Keratinocyte (primary cell): ENCODE data around the gene CLCN5.

Experiments used
- EZH2 ChIP-seq: IDR thresholded peaks from one replicate; pipeline ENCODE4 v1.6.1; 2012; ENCODE audit warnings: inconsistent platforms, mild to moderate bottlenecking, low read length, moderate library complexity
- TF ChIP-seq, protein P1 (sequence below), 3 experiments: IDR thresholded peaks in 1 of 3; conservative IDR thresholded peaks in 1 of 3; optimal IDR thresholded peaks in 1 of 3; 2 replicates in 2 of 3; 3 replicates in 1 of 3; pipeline versions ENCODE3 to v1.5.1; 2011; ENCODE audit warnings: low read length in 3 of 3, mild to moderate bottlenecking in 3 of 3, moderate library complexity in 2 of 3, control low read depth in 1 of 3, inconsistent platforms in 1 of 3; ENCODE audit not compliant: insufficient read depth in 2 of 3; ENCODE audit errors: extremely low read depth in 1 of 3

DNA sequence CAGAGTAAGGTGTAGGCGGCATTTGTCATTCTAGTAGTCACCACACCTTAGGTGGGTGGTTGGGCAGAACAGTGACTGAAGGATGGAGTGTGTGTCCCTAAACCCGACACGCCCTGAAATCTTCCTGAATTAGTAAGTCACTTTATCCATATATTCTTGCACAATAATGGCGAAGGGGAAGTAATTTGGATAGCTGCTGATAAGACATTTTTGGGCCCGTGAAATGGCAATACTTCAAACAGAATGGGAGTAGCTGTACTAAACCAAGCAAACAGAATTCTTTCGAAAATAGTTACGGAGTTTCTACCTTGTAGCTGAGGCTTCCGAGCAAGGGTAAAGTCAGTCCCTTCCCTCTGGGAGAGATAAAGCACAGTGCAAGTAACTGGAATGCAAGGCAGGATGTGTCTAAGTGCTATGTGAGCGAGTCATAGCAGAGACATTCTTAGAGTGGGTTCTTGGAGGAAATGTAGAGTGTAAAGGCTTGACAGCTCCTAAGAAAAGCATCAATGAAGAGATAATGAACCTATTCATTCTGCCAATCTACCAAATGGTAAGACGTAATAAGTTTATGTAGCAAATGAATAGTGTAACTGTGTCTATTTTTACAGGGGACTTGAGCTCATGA is 72.8 kb downstream of the CLCN5 start:
- TF ChIP-seq, protein P1, sequence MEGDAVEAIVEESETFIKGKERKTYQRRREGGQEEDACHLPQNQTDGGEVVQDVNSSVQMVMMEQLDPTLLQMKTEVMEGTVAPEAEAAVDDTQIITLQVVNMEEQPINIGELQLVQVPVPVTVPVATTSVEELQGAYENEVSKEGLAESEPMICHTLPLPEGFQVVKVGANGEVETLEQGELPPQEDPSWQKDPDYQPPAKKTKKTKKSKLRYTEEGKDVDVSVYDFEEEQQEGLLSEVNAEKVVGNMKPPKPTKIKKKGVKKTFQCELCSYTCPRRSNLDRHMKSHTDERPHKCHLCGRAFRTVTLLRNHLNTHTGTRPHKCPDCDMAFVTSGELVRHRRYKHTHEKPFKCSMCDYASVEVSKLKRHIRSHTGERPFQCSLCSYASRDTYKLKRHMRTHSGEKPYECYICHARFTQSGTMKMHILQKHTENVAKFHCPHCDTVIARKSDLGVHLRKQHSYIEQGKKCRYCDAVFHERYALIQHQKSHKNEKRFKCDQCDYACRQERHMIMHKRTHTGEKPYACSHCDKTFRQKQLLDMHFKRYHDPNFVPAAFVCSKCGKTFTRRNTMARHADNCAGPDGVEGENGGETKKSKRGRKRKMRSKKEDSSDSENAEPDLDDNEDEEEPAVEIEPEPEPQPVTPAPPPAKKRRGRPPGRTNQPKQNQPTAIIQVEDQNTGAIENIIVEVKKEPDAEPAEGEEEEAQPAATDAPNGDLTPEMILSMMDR (optimal IDR thresholded peaks at IDR 0.05 in 1 of 3, IDR thresholded peaks at IDR 0.05 in 1 of 3, conservative IDR thresholded peaks at IDR 0.05 in 1 of 3; ENCODE audit: extremely low read depth in 1 of 3, insufficient read depth in 2 of 3, low read length in 3 of 3) = no peak
- TF ChIP-seq EZH2 = no peak
